H1 (cell line): ENCODE data around the gene TPO. TPM values are rescaled to one million over a fixed set of nuclear protein-coding genes. Genes with fewer than 3 reads are reported as not detected.
A peak's percentile ranks its signal among the peaks of the same experiment; 100 is the strongest.

Experiments used
- CTCF ChIA-PET: fragments of 300-600 bp; sonication (Branson Sonifier 250); formaldehyde crosslinking; loops from one replicate; lab custom pipeline; 2021; ENCODE audit not compliant: partially characterized antibody; lab: Charles Lee
- POLR2A ChIA-PET: fragments of 300-600 bp; sonication (Branson Sonifier 250); formaldehyde crosslinking; loops from one replicate; lab custom pipeline; 2021; ENCODE audit warnings: inconsistent platforms; ENCODE audit not compliant: partially characterized antibody; lab: Charles Lee
- DNase-seq, 2 experiments: peaks; one replicate each; pipeline versions ENCODE4 v3.0.0 to v3.0.0-alpha.2; 2010 to 2022; ENCODE audit warnings: low spot score in 2 of 2, low read depth in 1 of 2, mixed read lengths in 1 of 2
- FAIRE-seq: peaks from 2 replicates; lab custom pipeline; 2011; peaks lifted over from hg19 to GRCh38; lab: Jason Lieb, UNC
- H2AFZ ChIP-seq: 2 replicates; pipeline ENCODE4 v1.8.1; 2012; ENCODE audit warnings: low read length, inconsistent platforms
- H2AK5ac ChIP-seq: 2 replicates; pipeline ENCODE4 v1.6.1; 2013; ENCODE audit warnings: low read depth, low read length
- H2BK120ac ChIP-seq: replicated peaks from 2 replicates; pipeline ENCODE3; 2013; ENCODE audit warnings: low read depth, low read length, inconsistent platforms
- H2BK12ac ChIP-seq: 2 replicates; pipeline ENCODE4 v1.6.1; 2013; ENCODE audit warnings: low read depth, low read length
- H2BK15ac ChIP-seq: 2 replicates; pipeline ENCODE4 v1.6.1; 2013; ENCODE audit warnings: low read length
- H2BK20ac ChIP-seq: 2 replicates; pipeline ENCODE4 v1.6.1; 2013; ENCODE audit warnings: low read length
- H2BK5ac ChIP-seq: 2 replicates; pipeline ENCODE4 v1.6.1; 2013; ENCODE audit warnings: low read depth, low read length
- H3K14ac ChIP-seq: 2 replicates; pipeline ENCODE4 v1.6.1; 2013; ENCODE audit warnings: inconsistent platforms; ENCODE audit not compliant: insufficient read length
- H3K18ac ChIP-seq: 2 replicates; pipeline ENCODE4 v1.6.1; 2013; ENCODE audit warnings: low read length; ENCODE audit errors: extremely low read depth
- H3K23ac ChIP-seq: 2 replicates; pipeline ENCODE4 v1.6.1; 2013; ENCODE audit warnings: inconsistent platforms; ENCODE audit not compliant: insufficient read length
- H3K23me2 ChIP-seq: 2 replicates; pipeline ENCODE4 v1.6.1; 2013; ENCODE audit warnings: low read depth, low read length
- H3K27ac ChIP-seq: 2 replicates; pipeline ENCODE4 v1.6.1; 2011; ENCODE audit warnings: low read depth, low read length, inconsistent platforms
- H3K27me3 ChIP-seq, 4 experiments: replicated peaks in 1 of 4; 1 replicate in 1 of 4; 2 replicates in 3 of 4; pipeline versions ENCODE4 v1.6.1 to v1.8.1; 2011 to 2013; ENCODE audit warnings: low read length in 3 of 4, mild to moderate bottlenecking in 3 of 4, inconsistent platforms in 2 of 4, mixed read lengths in 2 of 4, moderate library complexity in 1 of 4; ENCODE audit not compliant: control insufficient read depth in 3 of 4, insufficient read depth in 3 of 4; ENCODE audit errors: extremely low read depth in 1 of 4
- H3K36me3 ChIP-seq, 4 experiments: 2 replicates each; pipeline versions ENCODE4 v1.6.1 to v1.8.1; 2011 to 2013; ENCODE audit warnings: mild to moderate bottlenecking in 4 of 4, low read length in 3 of 4, moderate library complexity in 2 of 4, control low read depth in 1 of 4, inconsistent platforms in 1 of 4; ENCODE audit not compliant: insufficient read depth in 4 of 4, control insufficient read depth in 2 of 4
- H3K4ac ChIP-seq: replicated peaks from 2 replicates; pipeline ENCODE3; 2013; ENCODE audit warnings: low read length, low read depth, mixed read lengths, inconsistent platforms; ENCODE audit not compliant: insufficient read length
- H3K4me1 ChIP-seq, 4 experiments: replicated peaks in 1 of 4; 1 replicate in 1 of 4; 2 replicates in 3 of 4; pipeline versions ENCODE4 v1.6.1 to v1.8.1; 2011 to 2013; ENCODE audit warnings: low read length in 3 of 4, inconsistent platforms in 2 of 4, mixed read lengths in 1 of 4; ENCODE audit not compliant: insufficient read depth in 4 of 4, control insufficient read depth in 3 of 4
- H3K4me2 ChIP-seq, 2 experiments: 2 replicates each; pipeline versions ENCODE4 v1.6.1 to v1.8.1; 2011 to 2013; ENCODE audit warnings: low read depth in 2 of 2, low read length in 2 of 2, control low read depth in 1 of 2, inconsistent platforms in 1 of 2, mild to moderate bottlenecking in 1 of 2; ENCODE audit not compliant: insufficient read depth in 1 of 2
- H3K4me3 ChIP-seq, 4 experiments: fragments of 200-600, 300-600 bp in 1 of 4; sonication (generic), shearing (Covaris generic), sonication (Bioruptor Twin) in 1 of 4; 2 replicates each; pipeline versions ENCODE4 v1.5.1 to v1.8.1; 2011 to 2016; ENCODE audit warnings: low read length in 4 of 4, low read depth in 3 of 4, control low read depth in 2 of 4, inconsistent platforms in 2 of 4, mild to moderate bottlenecking in 2 of 4, mixed read lengths in 1 of 4, moderate library complexity in 1 of 4; ENCODE audit not compliant: insufficient read depth in 2 of 4; ENCODE audit errors: extremely low read depth in 1 of 4
- H3K56ac ChIP-seq: replicated peaks from 2 replicates; pipeline ENCODE3; 2013; ENCODE audit warnings: low read depth, mild to moderate bottlenecking, mixed read lengths, low read length, inconsistent platforms; ENCODE audit not compliant: insufficient read length
- H3K79me1 ChIP-seq: 2 replicates; pipeline ENCODE4 v1.6.1; 2013; ENCODE audit warnings: low read depth, low read length, control low read depth
- H3K79me2 ChIP-seq, 2 experiments: 2 replicates each; pipeline versions ENCODE4 v1.6.1 to v1.8.1; 2012 to 2013; ENCODE audit warnings: low read length in 2 of 2, mild to moderate bottlenecking in 2 of 2, inconsistent platforms in 1 of 2; ENCODE audit not compliant: insufficient read depth in 2 of 2, control insufficient read depth in 1 of 2
- H3K9ac ChIP-seq, 4 experiments: replicated peaks in 1 of 4; 1 replicate in 1 of 4; 2 replicates in 3 of 4; pipeline versions ENCODE4 v1.6.1 to v1.8.1; 2011 to 2013; ENCODE audit warnings: low read depth in 3 of 4, low read length in 3 of 4, control low read depth in 2 of 4, mild to moderate bottlenecking in 2 of 4, moderate library complexity in 2 of 4, inconsistent platforms in 1 of 4; ENCODE audit errors: extremely low read depth in 1 of 4
- H3K9me3 ChIP-seq, 2 experiments: 2 replicates each; pipeline versions ENCODE4 v1.6.1 to v1.8.1; 2012 to 2013; ENCODE audit warnings: mild to moderate bottlenecking in 2 of 2, moderate library complexity in 2 of 2, control low read depth in 1 of 2, inconsistent platforms in 1 of 2, low read depth in 1 of 2, low read length in 1 of 2, mixed read lengths in 1 of 2; ENCODE audit not compliant: insufficient read depth in 2 of 2
- H4K20me1 ChIP-seq, 2 experiments: replicated peaks in 1 of 2; 2 replicates each; pipeline versions ENCODE3 to v1.8.1; 2011 to 2013; ENCODE audit warnings: inconsistent platforms in 2 of 2, low read length in 2 of 2, mild to moderate bottlenecking in 1 of 2; ENCODE audit not compliant: insufficient read depth in 2 of 2, control insufficient read depth in 1 of 2
- H4K5ac ChIP-seq: 2 replicates; pipeline ENCODE4 v1.6.1; 2013; ENCODE audit warnings: low read length, low read depth, mixed read lengths, inconsistent platforms; ENCODE audit not compliant: insufficient read length
- H4K8ac ChIP-seq: 2 replicates; pipeline ENCODE4 v1.8.0; 2013; ENCODE audit warnings: mild to moderate bottlenecking, moderate library complexity, low read length, inconsistent platforms; ENCODE audit not compliant: insufficient read depth; ENCODE audit errors: extremely low read depth
- H4K91ac ChIP-seq: replicated peaks from 2 replicates; pipeline ENCODE3; 2013; ENCODE audit warnings: low read length, mixed read lengths, inconsistent platforms; ENCODE audit not compliant: insufficient read length
- ASH2L ChIP-seq: fragments of 200-600, 300-600 bp; sonication (generic); IDR thresholded peaks from one replicate; pipeline ENCODE4 v1.7.1; 2017; ENCODE audit warnings: low read length
- CBX5 ChIP-seq: fragments of 300-800, 300-1000 bp; sonication (generic); IDR thresholded peaks from 2 replicates; pipeline ENCODE4 v1.7.1; 2016; ENCODE audit warnings: antibody characterized with exemption, low read length, low read depth
- CBX8 ChIP-seq: fragments of 300-800, 300-1000 bp; sonication (generic); IDR thresholded peaks from 2 replicates; pipeline ENCODE4 v1.7.1; 2016; ENCODE audit warnings: low read depth, low read length, borderline replicate concordance
- CHD1 ChIP-seq: IDR thresholded peaks from 2 replicates; pipeline ENCODE4 v1.6.1; 2012; ENCODE audit warnings: low read depth, low read length, improper control_type of control experiment
- CHD2 ChIP-seq: IDR thresholded peaks from 2 replicates; pipeline ENCODE4 v1.6.1; 2012; ENCODE audit warnings: low read length, improper control_type of control experiment
- GTF2F1 ChIP-seq: IDR thresholded peaks from 2 replicates; pipeline ENCODE4 v1.6.1; 2012; ENCODE audit warnings: low read depth, low read length, improper control_type of control experiment, borderline replicate concordance
- JUN ChIP-seq: IDR thresholded peaks from 2 replicates; pipeline ENCODE4 v1.6.1; 2011; ENCODE audit warnings: low read depth, mild to moderate bottlenecking, improper control_type of control experiment, low read length
- KDM1A ChIP-seq: fragments of 200-600, 300-600 bp; sonication (generic); IDR thresholded peaks from 2 replicates; pipeline ENCODE4 v1.7.1; 2016; ENCODE audit warnings: mild to moderate bottlenecking, low read length, borderline replicate concordance
- MAX ChIP-seq: IDR thresholded peaks from 2 replicates; pipeline ENCODE4 v1.6.1; 2012; ENCODE audit warnings: inconsistent platforms
- PHF8 ChIP-seq: fragments of 200-600 bp; sonication (generic); conservative IDR thresholded peaks from 2 replicates; pipeline ENCODE4 v1.7.1; 2012; ENCODE audit warnings: low read depth, mild to moderate bottlenecking, inconsistent platforms, low read length, moderate library complexity
- RBBP5 ChIP-seq: IDR thresholded peaks from 2 replicates; pipeline ENCODE4 v1.7.1; 2012; ENCODE audit warnings: low read depth, mild to moderate bottlenecking, inconsistent platforms, low read length, moderate library complexity, borderline replicate concordance
- TAF7 ChIP-seq: optimal IDR thresholded peaks from 2 replicates; pipeline ENCODE3; 2011; ENCODE audit warnings: low read depth, mild to moderate bottlenecking, inconsistent platforms, low read length, moderate library complexity, borderline replicate concordance
- USF2 ChIP-seq: IDR thresholded peaks from 2 replicates; pipeline ENCODE4 v1.6.1; 2011; ENCODE audit warnings: low read length, improper control_type of control experiment
- WGBS, 2 experiments: shearing (Covaris generic) in 1 of 2; methylation state at CpG; one replicate each; pipeline versions ENCODE4 v1.1.6 to v1.1.7; 2013 to 2015; ENCODE audit warnings: low lambda C conversion rate in 2 of 2, mixed read lengths in 2 of 2, inconsistent platforms in 1 of 2, low coverage in 1 of 2, missing lambda C conversion rate in 1 of 2; ENCODE audit not compliant: insufficient replicate concordance in 2 of 2, insufficient coverage in 1 of 2, insufficient read length in 1 of 2; ENCODE audit errors: extremely low coverage in 1 of 2, missing lambda C conversion rate in 1 of 2; 5-methylcytosine and 5-hydroxymethylcytosine counted together
- polyA plus RNA-seq, 7 experiments: library from polyadenylated mRNA; depleted of rRNA in 3 of 7; stranded (reverse) in 5 of 7; unstranded in 2 of 7; fragments of >200 nt in 5 of 7; fragments of 200-250 nt in 2 of 7; gene quantifications; 1 replicate in 5 of 7; 2 replicates in 1 of 7; 4 replicates in 1 of 7; pipeline versions ENCODE4 v1.2.1 to v1.2.3, GENCODE V29; 2011 to 2013; ENCODE audit warnings: missing spikeins in 2 of 7, mixed read lengths in 2 of 7
- total RNA-seq: library from RNA; stranded (reverse); fragmentation: NEBNext Ultra II Directional; extraction: Animal tissue kit (Norgen Biotek cat#: 25700); gene quantifications from 2 replicates; pipeline ENCODE4 v1.2.1, GENCODE V29; 2021

TPO gene
- total and polyA plus RNA-seq, 2 of the 8 experiments (the other 6 are each of a cell fraction or from before 2014, with no cell fraction given): not detected

GRCh38 chr2:1550076-1550475 lies 136.8 kb downstream of the TPO start:
- Histone ChIP-seq H3K27me3 (peaks cover 0 to 4% (median 3%) of the 10 kb centered on the region in 4 experiments; a peak in 3 of 7 replicates), H4K5ac (no peak overlapping the region), H3K9me3 (no peaks in the 10 kb centered on the region), H3K4me2 (no peak overlapping the region), H2BK20ac (no peak overlapping the region), H4K91ac (no peak overlapping the region), H3K23me2 (peaks cover 5% of the 10 kb centered on the region; the same call in 1 of the 2 replicates), H2AFZ (no peak overlapping the region), H4K20me1 (peaks cover 0 to 5% of the 10 kb centered on the region in 2 experiments), H4K8ac (0 out of 2 replicates have a peak overlapping the region, but pooled peaks have one; percentile 47), H3K4ac (no peak overlapping the region), H3K14ac (no peak overlapping the region), H2BK120ac (no peak overlapping the region), H2BK12ac (no peak overlapping the region), H2BK5ac (no peak overlapping the region), H3K4me3 (no peak overlapping the region), H3K9ac (no peak overlapping the region), H2AK5ac (no peak overlapping the region), H3K79me1 (no peaks in the 10 kb centered on the region), H2BK15ac (no peak overlapping the region), H3K27ac (no peak overlapping the region), H3K18ac (no peak overlapping the region), H3K56ac (no peak overlapping the region), H3K36me3 (no peaks in the 10 kb centered on the region), H3K23ac (no peak overlapping the region), H3K79me2 (no peaks in the 10 kb centered on the region), H3K4me1 (no peaks in the 10 kb centered on the region)
- DNase-seq (no peak), FAIRE-seq (no peak)
- POLR2A ChIA-PET: interaction anchor here (0.6 to 1.4 kb wide), 2 partner anchors 12 to 361 kb away, joined by 3 to 5 read pairs; no protein-coding TSS in a partner anchor
- CTCF ChIA-PET: interaction anchor here (0.6 to 7.1 kb wide), 31 partner anchors 9 to 1033 kb away, joined by 3 to 65 read pairs (median 3); no protein-coding TSS in a partner anchor
- 76% methylated on average over 5 of the region's 5 CpGs; no CpG with 5 or more reads in 1 of the 2 experiments for WGBS, 2 experiments
- no peak for TF ChIP-seq CBX5
- no peak for TF ChIP-seq RBBP5
- TF ChIP-seq ASH2L: no peak
- TF ChIP-seq KDM1A: no peak
- TF ChIP-seq USF2: no peak
- no peak for TF ChIP-seq PHF8
- no peak for TF ChIP-seq CBX8
- no peak for TF ChIP-seq JUN
- no peak for TF ChIP-seq CHD1
- TF ChIP-seq GTF2F1: no peak
- no peak for TF ChIP-seq MAX
- no peak for TF ChIP-seq TAF7
- no peak for TF ChIP-seq CHD2
